Dendritic cell treated with granulocyte-macrophage colony-stimulating factor and Interleukin-4, amounts not matched to agents 40 ng/mL and 50 ng/mL, for 4 days (primary cell): ENCODE results near the gene ACOT11.

ENCODE experiments used
- H3K27ac Mint-ChIP-seq: one replicate; pipeline ENCODE4 v1.8.0; 2022; ENCODE audit warnings: mild to moderate bottlenecking, mixed read lengths
- H3K27me3 Mint-ChIP-seq: one replicate; pipeline ENCODE4 v1.8.0; 2022; ENCODE audit warnings: mild to moderate bottlenecking, mixed read lengths
- H3K36me3 Mint-ChIP-seq: one replicate; pipeline ENCODE4 v1.8.0; 2022; ENCODE audit warnings: low read depth, mixed read lengths
- H3K4me1 Mint-ChIP-seq: one replicate; pipeline ENCODE4 v1.8.0; 2022; ENCODE audit warnings: low read depth, mixed read lengths
- H3K4me3 Mint-ChIP-seq: one replicate; pipeline ENCODE4 v1.8.0; 2022; ENCODE audit warnings: mild to moderate bottlenecking, moderate library complexity, mixed read lengths
- H3K9me3 Mint-ChIP-seq: one replicate; pipeline ENCODE4 v1.8.0; 2022; ENCODE audit warnings: mixed read lengths
- intact Hi-C: fragments of 100-400 bp; cut with micrococcal nuclease; formaldehyde crosslinking; loops from one replicate; pipeline ENCODE4 v1.15.0; 2022

The ACOT11 gene

DNA sequence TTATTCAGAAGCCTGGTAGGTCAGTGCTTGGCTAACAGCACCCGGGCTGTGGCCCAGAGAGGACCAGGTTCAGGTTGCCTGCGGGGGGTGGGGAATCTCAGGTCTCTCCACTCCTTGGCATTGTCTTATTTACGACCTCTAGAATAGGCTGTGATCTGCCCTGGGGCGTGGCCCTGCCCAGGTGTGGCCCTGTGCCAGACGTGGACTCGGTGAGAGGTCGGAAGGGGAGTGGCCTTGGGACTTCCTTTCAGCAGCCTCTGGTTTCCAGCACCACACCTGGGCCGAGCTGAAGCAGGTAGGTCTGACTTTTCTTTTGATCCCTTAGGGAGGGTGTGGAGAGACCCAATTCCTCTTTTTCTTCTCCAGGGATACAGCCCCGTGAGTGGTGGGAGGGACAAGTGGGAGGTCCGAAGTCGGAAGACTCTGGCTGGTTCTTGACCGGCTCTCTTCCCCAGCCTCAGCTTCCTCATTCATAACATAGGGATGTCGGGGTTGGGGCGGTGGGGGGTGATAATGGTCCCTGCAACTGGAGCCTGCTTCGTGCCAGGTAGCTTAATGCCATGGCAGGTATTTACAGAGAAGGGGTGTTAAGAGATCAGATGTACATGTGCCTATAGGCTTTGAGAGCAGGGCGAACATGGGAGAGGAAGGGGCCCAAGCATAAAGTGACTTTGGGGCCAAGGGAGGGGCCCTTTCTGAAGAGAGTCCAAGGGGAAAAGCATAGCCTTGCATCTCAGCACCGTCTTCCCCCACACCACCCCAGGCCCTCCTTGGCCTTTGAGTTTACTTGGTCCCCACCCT, 16.5 kb downstream of the ACOT11 start:
- H3K9me3 Mint-ChIP-seq, result no peaks in the 10 kb centered on the region
- no peaks in the 10 kb centered on the region for H3K36me3 Mint-ChIP-seq
- no peaks in the 10 kb centered on the region for H3K27me3 Mint-ChIP-seq
- no peak overlapping the region for H3K4me3 Mint-ChIP-seq
- no peak overlapping the region for H3K27ac Mint-ChIP-seq
- intact Hi-C loops, result no loop called here
- peaks cover 33% of the 10 kb centered on the region for H3K4me1 Mint-ChIP-seq

DNA sequence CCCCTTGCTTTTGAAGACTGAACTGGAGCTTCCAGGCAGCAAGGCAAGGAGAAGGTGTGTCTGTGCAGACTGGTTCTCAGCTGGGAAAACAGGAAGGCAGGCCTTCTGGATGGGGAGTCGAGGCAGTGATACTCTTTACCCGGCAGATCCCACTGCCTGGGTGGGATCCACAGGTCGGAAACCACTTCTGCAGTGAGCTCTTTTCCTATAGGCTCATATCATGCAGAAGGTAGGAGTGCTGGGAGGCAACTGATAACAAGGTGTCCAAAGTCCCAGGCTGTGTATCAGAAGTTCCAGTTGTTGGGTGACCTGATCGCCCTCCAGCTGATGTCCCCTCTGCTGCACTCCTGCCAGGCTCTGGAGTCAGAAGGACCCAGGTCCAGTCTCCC, 17.1 kb downstream of the ACOT11 start:
- H3K4me3 Mint-ChIP-seq, result no peak overlapping the region
- no peak overlapping the region for H3K27ac Mint-ChIP-seq
- H3K36me3 Mint-ChIP-seq, result no peaks in the 10 kb centered on the region
- no peaks in the 10 kb centered on the region for H3K27me3 Mint-ChIP-seq
- H3K9me3 Mint-ChIP-seq, result no peaks in the 10 kb centered on the region
- intact Hi-C loops, result no loop called here
- peaks cover 33% of the 10 kb centered on the region for H3K4me1 Mint-ChIP-seq

DNA sequence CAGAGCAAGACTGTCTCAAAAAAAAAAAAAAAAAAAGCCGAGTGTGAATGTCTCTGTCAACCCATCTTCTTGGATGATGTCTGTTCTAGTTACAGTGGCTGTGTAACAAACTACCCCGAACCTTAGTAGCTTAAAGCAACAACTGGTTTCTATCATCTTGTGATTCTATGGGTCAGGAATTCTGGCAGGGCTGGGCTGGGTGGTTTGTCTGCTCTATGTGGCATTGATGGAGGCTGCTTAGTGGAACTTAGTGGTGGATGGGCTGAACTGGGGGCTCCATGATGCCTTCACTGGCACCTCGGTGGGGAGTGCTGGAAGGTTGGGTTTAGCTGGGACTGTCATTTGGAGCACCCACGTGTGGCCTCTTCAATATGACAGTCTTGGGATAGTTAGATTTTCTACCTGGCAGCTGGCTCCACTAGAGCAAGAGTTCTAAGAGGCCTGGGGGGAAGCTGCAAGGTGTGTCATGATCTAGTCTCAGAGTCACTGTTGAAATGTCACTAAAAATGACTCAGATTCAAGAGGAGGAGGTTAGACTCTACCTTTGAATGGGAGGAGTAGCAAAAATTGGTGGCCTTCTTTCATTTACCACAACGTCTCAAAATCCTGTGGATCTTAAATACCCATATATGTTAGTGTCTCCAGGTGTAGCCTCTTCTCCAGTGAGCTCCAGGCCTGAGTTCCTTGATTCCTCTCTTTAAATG, 18.6 kb downstream of the ACOT11 start:
- H3K27ac Mint-ChIP-seq, result no peak overlapping the region
- no peaks in the 10 kb centered on the region for H3K9me3 Mint-ChIP-seq
- intact Hi-C loops, result no loop called here
- no peak overlapping the region for H3K4me3 Mint-ChIP-seq
- H3K4me1 Mint-ChIP-seq, result peaks cover 38% of the 10 kb centered on the region
- H3K36me3 Mint-ChIP-seq, result no peaks in the 10 kb centered on the region
- no peaks in the 10 kb centered on the region for H3K27me3 Mint-ChIP-seq

DNA sequence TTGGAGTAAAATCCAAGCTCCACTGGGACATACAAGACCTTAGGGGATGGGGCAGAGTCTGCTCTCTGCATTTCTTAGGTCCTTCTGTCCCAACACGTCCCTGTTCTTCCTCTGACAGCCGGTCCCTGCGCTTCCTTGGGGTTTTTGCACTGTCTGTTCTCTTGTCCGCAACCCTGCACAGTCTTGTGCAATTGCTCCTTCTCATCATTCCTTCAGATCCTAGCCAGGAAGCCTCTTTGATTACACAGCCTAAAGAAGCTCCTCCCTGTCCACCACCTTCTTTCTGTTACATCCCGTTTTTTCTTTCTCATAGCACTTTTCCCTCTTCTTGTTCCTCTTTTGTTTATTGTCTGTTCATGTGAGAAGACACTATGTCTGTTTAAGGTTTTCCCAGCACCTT, 19.9 kb downstream of the ACOT11 start:
- no peaks in the 10 kb centered on the region for H3K27me3 Mint-ChIP-seq
- H3K36me3 Mint-ChIP-seq, result no peaks in the 10 kb centered on the region
- H3K9me3 Mint-ChIP-seq, result no peaks in the 10 kb centered on the region
- peak overlapping the region; percentile 50 for H3K27ac Mint-ChIP-seq
- peaks cover 49% of the 10 kb centered on the region for H3K4me1 Mint-ChIP-seq
- peak overlapping the region; percentile 2 for H3K4me3 Mint-ChIP-seq
- intact Hi-C loops, result no loop called here

DNA sequence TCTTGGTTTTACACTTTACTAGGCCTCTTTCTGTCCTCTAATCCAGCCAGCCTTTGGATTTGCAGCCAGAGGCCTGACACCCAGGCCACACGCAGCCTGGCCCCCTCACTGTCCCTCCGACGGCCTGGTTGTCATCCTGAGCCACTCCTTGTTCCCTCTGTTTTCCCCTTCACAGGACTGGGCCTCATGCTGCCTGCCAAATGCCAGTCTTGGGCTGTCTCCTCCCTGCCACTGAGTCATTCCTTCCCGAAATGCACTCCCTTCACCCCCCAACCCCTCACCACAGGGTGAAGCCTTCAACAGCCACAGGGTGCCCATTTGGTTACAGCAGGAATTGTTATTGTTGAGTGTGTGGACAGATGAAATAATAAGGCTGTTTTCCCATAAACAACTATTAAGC, 21.3 kb downstream of the ACOT11 start:
- Mint-ChIP-seq H3K36me3 (no peaks in the 10 kb centered on the region), H3K27me3 (no peaks in the 10 kb centered on the region), H3K9me3 (no peaks in the 10 kb centered on the region), H3K4me3 (no peak overlapping the region), H3K4me1 (peaks cover 46% of the 10 kb centered on the region), H3K27ac (peak overlapping the region; percentile 1)
- intact Hi-C loops, result no loop called here

DNA sequence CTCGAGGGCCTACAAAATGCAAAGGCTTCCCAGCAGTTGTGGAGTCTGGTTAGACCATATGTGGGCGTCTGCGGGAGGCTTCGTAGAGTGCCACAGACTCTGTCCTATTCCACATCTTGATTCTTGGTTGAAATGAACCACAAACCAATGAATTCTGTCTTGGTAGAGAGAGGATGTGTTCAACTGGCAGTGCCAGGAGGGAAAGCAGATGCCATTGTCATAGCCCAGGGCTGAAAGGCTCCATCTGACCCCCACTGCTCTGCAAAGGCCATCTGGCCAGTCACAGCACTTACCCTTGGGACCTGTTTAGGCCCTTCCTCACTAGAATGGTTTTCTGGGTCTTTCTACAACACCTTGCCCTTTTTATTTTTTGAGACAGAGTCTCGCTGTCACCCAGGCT, 22.1 kb downstream of the ACOT11 start:
- Mint-ChIP-seq H3K36me3 (no peaks in the 10 kb centered on the region), H3K4me3 (no peak overlapping the region), H3K27ac (no peak overlapping the region), H3K9me3 (no peaks in the 10 kb centered on the region), H3K4me1 (peaks cover 39% of the 10 kb centered on the region), H3K27me3 (no peaks in the 10 kb centered on the region)
- intact Hi-C loops, result no loop called here

DNA sequence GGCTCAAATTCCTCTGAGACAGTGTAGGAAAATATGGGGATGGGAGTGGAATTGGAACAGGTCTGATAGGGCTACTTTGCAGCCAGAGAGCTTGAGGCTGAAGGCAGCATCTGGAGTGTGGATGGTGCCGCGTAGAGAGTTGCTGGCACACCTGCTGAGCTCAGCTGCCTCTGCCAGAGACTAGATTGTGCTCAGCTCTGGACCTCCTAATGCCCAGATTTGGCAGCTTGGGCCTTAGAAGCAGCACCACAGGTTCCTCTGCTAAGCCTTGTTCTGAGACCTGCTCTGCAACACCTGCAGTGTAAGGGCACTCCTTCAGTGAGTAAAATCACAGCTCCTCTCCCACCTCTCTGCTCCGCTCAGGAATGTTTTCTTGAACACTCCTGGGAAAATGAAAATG, 23.3 kb downstream of the ACOT11 start:
- Mint-ChIP-seq H3K36me3 (no peaks in the 10 kb centered on the region), H3K27me3 (no peaks in the 10 kb centered on the region), H3K27ac (no peak overlapping the region), H3K4me1 (peaks cover 44% of the 10 kb centered on the region), H3K4me3 (no peak overlapping the region), H3K9me3 (no peaks in the 10 kb centered on the region)
- intact Hi-C loops, result no loop called here

DNA sequence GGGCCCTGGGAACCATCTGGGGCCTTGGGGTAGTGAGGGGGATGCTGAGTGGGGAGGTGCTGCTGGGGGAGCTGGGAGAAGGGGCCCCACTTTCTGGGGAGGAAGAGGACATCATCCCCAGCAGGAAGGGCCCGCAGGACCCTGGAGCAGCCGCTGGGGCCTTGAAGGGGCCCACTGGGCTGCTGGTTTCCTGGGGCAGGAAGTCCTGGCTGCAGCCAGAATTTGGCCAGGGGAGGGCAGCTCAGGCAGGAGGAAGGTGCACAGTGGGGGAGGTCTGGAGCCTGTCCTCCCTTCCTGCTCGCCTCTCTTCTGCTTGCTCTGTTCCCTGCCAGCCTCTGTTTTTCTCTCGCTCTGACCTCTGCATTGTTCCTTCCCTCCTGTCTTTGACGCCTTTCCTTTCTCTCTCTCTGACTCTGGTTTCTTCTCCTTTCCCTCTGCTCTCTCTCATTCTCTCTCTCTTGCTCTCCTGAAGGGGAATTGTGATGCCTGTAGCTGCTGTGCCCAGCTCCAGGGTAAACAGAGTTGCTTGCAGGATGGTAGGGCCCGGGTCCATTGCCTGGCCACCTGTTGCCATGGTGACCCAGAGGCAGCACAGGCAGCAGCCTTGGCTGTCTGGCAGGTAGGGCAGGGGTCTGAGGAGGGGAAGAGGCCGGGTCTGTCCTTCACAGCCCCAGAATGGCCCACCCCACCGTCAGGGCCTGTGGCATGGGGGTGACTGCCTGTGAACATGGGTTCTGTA, 23.9 kb downstream of the ACOT11 start:
- Mint-ChIP-seq H3K9me3 (no peaks in the 10 kb centered on the region), H3K27ac (no peak overlapping the region), H3K27me3 (no peaks in the 10 kb centered on the region), H3K36me3 (no peaks in the 10 kb centered on the region), H3K4me3 (no peak overlapping the region), H3K4me1 (peaks cover 40% of the 10 kb centered on the region)
- intact Hi-C loops, result no loop called here

DNA sequence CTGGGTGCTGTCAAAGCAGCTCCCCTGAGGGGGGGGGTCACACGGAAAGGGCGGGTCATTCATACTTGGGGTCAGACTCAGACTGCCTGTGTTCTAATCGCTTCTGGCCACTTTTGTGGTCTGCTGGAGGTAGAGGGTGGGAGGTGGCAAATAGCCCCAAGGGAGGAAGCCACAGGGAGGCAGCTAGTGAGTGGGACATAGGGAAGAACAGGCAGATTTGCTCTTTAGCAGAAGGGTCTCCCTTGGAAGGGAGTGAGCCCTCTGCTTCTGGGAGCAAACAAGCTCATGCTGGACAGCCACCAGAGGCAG, 24.5 kb downstream of the ACOT11 start:
- Mint-ChIP-seq H3K9me3 (no peaks in the 10 kb centered on the region), H3K4me3 (no peak overlapping the region), H3K27me3 (no peaks in the 10 kb centered on the region), H3K27ac (no peak overlapping the region), H3K36me3 (no peaks in the 10 kb centered on the region), H3K4me1 (peaks cover 36% of the 10 kb centered on the region)
- intact Hi-C loops, result no loop called here

DNA sequence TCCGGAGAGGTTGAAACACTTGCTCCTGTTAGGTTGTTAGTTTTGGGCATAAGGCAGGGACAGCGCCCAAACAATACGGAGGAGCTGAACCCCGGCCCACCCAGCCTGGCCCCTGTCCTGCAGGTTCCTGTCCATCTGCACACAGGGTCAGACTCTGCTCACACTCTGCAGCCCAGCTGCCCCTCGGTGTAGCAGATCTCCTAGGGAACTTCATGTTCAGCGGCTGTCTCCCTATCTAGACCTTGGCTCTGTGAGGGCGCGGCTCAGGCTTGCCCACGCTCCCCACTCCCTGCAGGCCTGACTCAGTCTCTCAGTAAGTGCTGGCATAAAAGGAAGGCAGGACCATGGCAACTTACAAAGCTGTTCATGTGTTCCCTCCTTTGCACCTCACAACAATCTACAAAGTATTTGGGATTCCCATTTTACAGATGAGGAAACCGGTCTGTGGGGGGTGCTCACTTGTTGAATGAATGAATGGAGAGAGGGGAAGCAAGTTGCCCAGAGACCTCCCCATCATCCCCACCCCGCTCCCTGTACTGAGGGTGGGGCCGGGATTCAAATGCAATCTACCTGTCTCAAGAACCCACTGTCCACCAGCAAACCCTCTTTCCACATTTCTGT, 26.2 kb downstream of the ACOT11 start:
- H3K9me3 Mint-ChIP-seq, result no peaks in the 10 kb centered on the region
- H3K27me3 Mint-ChIP-seq, result no peaks in the 10 kb centered on the region
- peaks cover 31% of the 10 kb centered on the region for H3K4me1 Mint-ChIP-seq
- H3K36me3 Mint-ChIP-seq, result no peaks in the 10 kb centered on the region
- intact Hi-C loops, result no loop called here
- H3K4me3 Mint-ChIP-seq, result no peak overlapping the region
- H3K27ac Mint-ChIP-seq, result no peak overlapping the region

DNA sequence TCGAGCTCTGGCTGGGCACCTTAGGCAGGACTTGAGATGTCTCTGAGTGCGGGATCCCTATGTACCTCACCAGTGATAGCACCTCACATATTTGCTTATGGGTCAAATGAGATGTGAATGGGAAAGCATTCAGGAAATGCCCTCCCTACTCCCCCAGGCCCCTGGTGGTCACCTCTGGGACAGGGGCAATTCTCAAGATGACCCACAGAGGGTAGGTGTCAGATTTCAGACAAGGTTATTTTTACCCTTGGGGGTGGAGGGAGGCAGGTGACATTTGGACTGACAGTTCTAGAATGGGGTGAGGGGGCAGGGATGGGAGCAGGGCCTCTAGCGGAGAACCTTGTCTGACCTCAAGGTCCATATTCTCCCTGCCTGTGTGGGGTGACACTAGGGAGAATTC, 27.1 kb downstream of the ACOT11 start:
- intact Hi-C loops, result no loop called here
- Mint-ChIP-seq H3K27ac (no peak overlapping the region), H3K4me3 (no peak overlapping the region), H3K27me3 (no peaks in the 10 kb centered on the region), H3K36me3 (no peaks in the 10 kb centered on the region), H3K4me1 (peaks cover 29% of the 10 kb centered on the region), H3K9me3 (no peaks in the 10 kb centered on the region)

DNA sequence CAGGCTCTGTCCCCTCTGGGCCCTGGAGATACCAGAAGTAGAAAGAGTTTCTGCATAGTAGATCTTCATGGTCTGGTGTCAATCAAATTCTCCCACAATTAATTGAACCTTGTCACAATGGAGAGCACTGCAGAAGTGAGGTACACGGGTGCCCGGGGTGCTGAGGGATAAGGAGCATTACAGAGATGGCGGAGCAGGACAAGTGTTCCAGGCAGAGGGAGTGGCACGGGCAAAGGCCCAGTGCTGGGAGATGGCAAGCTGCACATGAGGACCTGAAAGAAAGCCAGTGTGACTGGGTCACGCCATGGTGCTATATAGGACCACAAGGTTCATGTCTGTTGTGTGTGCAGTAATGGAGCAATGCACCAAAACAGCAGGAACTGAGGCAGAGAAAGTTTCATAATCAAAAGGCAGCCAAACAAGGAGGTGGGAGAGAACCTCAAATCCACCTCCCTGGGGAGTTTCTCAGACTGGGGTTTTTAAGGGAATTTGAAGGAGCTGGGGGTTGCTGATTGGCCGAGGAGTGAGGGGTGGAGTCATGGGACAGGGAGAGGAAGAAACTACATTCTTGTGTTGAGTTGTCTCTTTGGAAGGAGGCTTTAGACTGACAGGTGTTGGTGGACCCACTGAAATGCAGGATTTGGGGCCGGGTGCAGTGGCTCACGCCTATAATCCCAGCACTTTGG, 27.7 kb downstream of the ACOT11 start:
- no peaks in the 10 kb centered on the region for H3K9me3 Mint-ChIP-seq
- no peaks in the 10 kb centered on the region for H3K36me3 Mint-ChIP-seq
- H3K27me3 Mint-ChIP-seq, result no peaks in the 10 kb centered on the region
- peaks cover 29% of the 10 kb centered on the region for H3K4me1 Mint-ChIP-seq
- H3K27ac Mint-ChIP-seq, result no peak overlapping the region
- H3K4me3 Mint-ChIP-seq, result no peak overlapping the region
- intact Hi-C loops, result no loop called here

DNA sequence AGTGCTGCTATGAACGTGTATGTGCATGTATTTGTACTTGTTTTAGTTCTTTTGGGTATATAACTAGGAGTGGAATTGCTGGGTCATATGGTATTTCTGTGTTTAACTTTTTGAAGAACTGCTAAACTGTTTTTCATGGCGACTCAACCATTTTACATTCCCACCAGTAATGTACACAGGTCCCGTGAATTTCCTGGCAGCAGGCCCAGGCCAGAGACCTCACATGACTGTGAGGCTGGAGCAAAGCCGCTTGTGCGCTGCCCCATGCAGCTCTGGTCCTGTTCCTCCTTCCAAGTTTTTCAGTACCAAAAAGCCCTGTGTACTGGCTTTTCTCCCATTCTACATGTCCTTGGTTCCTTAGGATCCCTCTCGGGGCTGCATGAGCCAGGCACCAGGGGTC, 29.6 kb downstream of the ACOT11 start:
- intact Hi-C loops, result no loop called here
- Mint-ChIP-seq H3K36me3 (no peaks in the 10 kb centered on the region), H3K9me3 (no peaks in the 10 kb centered on the region), H3K27me3 (no peaks in the 10 kb centered on the region), H3K4me1 (peaks cover 13% of the 10 kb centered on the region), H3K4me3 (no peak overlapping the region), H3K27ac (peak overlapping the region; percentile 53)
